ENCODE data around the gene SH3PXD2A.

Gene SH3PXD2A

GRCh38 chr10:103603382-103603781 lies 252.0 kb downstream of the SH3PXD2A start:
- DNase-seq (ENCODE audit: low read depth): no peak

- no peak for DNase-seq (ENCODE audit: low read depth)
Observed at GRCh38 chr10:103602852-103603155, 252.6 kb downstream of the SH3PXD2A start.

- no peak for DNase-seq (ENCODE audit: low read depth)
Observed at GRCh38 chr10:103602028-103602851, 253.1 kb downstream of the SH3PXD2A start.

- no peak for DNase-seq (ENCODE audit: low read depth)
Observed at GRCh38 chr10:103600956-103601569, 254.3 kb downstream of the SH3PXD2A start.

GRCh38 chr10:103600325-103600724 lies 255.1 kb downstream of the SH3PXD2A start:
- no peak for DNase-seq (ENCODE audit: low read depth)

- DNase-seq (ENCODE audit: low read depth): no peak
Observed at GRCh38 chr10:103599907-103600306, 255.5 kb downstream of the SH3PXD2A start.

GRCh38 chr10:103599211-103599610 lies 256.2 kb downstream of the SH3PXD2A start:
- DNase-seq (ENCODE audit: low read depth): no peak

- DNase-seq (ENCODE audit: low read depth): no peak
Observed at GRCh38 chr10:103598654-103599115, 256.7 kb downstream of the SH3PXD2A start.

GRCh38 chr10:103597003-103597402 lies 258.4 kb downstream of the SH3PXD2A start:
- no peak for DNase-seq (ENCODE audit: low read depth)

- DNase-seq (ENCODE audit: low read depth): no peak
Observed at GRCh38 chr10:103595933-103596726, 259.2 kb downstream of the SH3PXD2A start.

- DNase-seq (ENCODE audit: low read depth): no peak
Observed at GRCh38 chr10:103593022-103593570, 262.3 kb downstream of the SH3PXD2A start.

GRCh38 chr10:103592186-103593021 lies 263.0 kb downstream of the SH3PXD2A start:
- DNase-seq (ENCODE audit: low read depth): no peak

- DNase-seq (ENCODE audit: low read depth): no peak
Observed at GRCh38 chr10:103590744-103591291, 264.6 kb downstream of the SH3PXD2A start.

GRCh38 chr10:103590060-103590459 lies 265.3 kb downstream of the SH3PXD2A start:
- no peak for DNase-seq (ENCODE audit: low read depth)

GRCh38 chr10:103589074-103589630 lies 266.2 kb downstream of the SH3PXD2A start:
- DNase-seq (ENCODE audit: low read depth): no peak

GRCh38 chr10:103587073-103587472 lies 268.3 kb downstream of the SH3PXD2A start:
- no peak for DNase-seq (ENCODE audit: low read depth)

- no peak for DNase-seq (ENCODE audit: low read depth)
Observed at GRCh38 chr10:103585011-103585405, 270.4 kb downstream of the SH3PXD2A start.

GRCh38 chr10:103584216-103585010 lies 271.0 kb downstream of the SH3PXD2A start:
- peak; percentile 54 for DNase-seq (ENCODE audit: low read depth)

GRCh38 chr10:103583871-103584215 lies 271.5 kb downstream of the SH3PXD2A start:
- DNase-seq (ENCODE audit: low read depth): no peak
